GM18505 (cell line): ENCODE data around the gene TMA7B.

Source experiments
- ATAC-seq: cut with Tn5 transposase; IDR thresholded peaks from one replicate; pipeline ENCODE4 v1.9.1; 2021; ENCODE audit not compliant: unreplicated experiment
- POLR2A ChIP-seq: IDR thresholded peaks from 4 replicates; pipeline ENCODE4 v1.6.1; 2011; ENCODE audit warnings: borderline replicate concordance; ENCODE audit not compliant: insufficient read depth, insufficient read length; ENCODE audit errors: extremely low read depth

Gene TMA7B

DNA sequence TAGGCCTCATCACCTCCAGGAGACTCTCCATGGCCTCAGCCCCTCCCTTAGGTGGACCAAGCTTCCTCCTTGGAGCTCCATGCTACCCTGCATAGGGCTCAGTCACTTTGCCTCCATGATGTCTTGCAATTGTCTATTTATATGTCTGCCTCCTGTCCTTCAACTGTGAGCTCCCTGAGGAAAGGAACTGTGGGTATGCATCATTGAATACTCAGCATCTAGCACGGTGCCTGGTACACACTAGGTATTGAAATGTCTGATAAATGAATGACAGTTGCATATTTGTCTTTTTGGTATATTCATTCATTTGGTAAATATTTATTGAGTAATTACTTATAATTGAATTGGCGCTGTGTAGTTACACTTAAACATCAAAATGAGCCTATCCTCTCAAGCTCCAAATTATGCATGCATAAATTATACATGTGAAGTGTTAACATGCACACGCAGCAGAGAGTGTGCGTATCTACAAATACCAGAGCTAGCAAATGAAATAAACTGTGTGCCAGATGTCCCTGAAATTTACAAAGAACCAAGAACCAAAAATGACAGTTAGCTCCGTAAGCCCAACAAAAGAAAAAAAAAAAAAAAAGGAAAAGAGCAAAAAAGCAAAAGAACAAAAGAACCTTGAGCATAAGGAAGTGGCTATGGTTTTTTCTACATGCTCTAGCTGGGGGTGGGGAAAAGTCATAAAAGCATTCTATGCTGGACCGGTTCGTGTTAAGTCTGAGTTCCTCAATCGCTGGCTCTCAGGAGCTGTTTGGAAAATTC, 34.1 kb upstream of the TMA7B start:
- ATAC-seq: no peak
- TF ChIP-seq POLR2A: no peak

DNA sequence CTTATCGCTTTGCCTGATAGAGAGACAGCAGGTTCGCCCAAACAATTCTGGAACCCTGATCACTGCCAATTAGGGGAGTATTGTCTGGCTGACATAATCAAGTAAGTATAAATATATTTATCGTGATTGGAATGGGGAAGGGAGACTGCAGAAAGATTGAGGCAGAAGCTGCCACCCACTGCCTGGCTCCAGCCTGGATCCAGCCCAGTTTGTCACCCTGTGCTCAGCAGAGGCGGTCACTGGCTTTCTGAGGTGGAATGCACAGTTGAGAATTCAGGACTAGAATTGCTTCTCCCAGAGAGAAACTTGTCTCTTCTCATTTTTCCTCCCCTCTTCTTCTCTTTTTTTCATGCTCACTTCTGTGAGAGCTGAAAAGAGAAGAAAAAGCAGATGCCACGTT, 33.4 kb upstream of the TMA7B start:
- no peak for TF ChIP-seq POLR2A
- ATAC-seq: no peak

DNA sequence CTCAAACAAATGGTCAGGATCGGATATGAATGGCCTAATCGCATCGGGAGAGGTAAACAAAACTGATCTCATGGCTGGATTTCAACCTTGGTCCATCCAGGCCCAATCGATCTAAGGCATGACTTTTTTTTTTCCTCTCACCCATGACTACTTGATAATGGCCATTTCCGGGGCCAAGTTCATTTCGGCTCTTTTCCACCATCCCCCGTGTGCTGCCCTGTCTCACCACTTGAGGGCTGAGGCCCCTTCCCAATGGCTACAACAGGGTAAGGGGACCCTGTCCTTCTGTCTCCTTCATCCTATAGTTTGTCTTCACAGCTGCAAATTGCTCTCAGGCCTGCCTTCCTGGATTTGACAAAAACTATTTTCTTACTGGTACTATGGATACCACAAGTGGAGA, 32.7 kb upstream of the TMA7B start:
- no peak for TF ChIP-seq POLR2A
- ATAC-seq: no peak

DNA sequence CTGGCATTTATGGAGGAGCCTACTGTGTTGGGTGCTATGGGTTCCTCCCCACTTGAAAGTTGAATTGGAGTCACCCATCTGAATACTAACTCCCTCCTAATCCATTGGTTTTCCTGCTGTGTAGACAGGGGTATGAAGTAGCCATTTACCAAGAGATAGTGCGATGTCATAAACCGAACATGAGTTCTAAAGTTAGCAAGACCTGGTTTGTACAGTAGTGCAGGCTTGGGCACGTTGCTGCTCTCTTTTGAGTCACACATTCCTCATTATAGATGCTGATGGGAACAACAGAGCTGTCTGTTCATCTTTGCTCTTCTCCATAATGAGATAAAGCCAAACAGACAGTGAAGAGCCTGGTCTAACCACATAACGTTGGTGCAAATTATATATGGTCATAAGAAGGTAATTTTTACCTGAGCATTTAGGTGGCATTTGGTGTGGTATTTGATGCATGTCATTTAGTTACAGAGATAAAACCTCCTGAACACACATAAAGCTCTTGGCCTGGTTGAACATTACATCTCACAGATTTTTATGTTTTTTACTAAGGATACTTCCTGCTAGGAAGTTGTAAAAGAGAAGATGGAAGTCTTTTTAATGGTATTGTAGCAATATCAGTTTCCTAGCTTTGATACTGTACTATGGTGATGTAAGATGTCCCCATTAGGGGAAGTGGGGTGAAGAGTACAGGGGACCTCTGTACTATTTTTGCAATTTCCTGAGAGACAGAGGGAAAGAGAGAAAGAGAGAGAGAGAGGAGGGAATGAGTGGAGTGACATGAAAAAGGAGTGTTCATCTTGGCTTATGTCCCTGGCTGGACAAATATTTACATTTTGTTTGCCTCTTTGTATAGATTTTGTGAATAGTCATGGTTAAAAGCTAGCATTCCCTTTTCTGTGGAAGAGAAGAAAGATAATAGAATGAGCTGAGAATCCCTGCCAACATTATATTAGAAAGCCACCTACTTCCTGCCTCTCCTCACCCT, 31.4 kb upstream of the TMA7B start:
- TF ChIP-seq POLR2A: no peak
- ATAC-seq: no peak

DNA sequence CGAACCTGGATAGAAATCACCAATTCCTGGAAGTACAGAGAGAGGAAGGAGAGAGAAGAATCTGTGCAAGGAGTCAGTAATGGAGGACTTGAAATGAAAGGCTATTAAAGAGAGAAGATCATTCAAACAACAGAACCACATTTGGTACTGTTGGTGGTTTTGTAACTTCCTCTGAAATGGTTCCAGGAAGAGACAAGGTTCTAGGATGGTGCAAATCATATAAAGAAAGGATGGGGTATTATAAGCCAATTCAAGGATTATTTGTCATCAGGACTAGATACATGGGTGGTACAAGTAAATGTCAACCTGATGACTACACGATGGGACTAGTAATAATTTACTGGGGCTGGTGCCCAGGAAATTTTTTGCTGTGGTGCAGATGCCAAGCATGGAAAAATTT, 28.9 kb upstream of the TMA7B start:
- TF ChIP-seq POLR2A: no peak
- no peak for ATAC-seq

DNA sequence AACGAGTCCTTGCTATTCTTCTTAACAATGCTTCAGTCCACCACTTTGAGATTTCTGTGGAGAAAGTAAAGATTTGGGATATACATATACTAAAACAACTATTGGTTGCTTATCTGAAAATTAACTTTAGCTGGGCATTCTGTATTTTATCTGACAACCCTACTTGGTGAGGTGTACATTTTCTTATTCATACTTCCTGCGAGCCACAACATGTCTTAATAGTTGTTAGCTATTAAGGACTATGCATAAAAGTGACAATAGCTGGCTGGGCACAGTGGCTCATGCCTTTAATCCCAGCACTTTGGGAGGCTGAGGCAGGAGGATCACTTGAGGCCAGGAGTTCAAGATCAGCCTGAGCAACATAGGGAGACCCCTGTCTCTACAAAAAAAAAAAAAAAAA, 28.0 kb upstream of the TMA7B start:
- no peak for ATAC-seq
- no peak for TF ChIP-seq POLR2A

DNA sequence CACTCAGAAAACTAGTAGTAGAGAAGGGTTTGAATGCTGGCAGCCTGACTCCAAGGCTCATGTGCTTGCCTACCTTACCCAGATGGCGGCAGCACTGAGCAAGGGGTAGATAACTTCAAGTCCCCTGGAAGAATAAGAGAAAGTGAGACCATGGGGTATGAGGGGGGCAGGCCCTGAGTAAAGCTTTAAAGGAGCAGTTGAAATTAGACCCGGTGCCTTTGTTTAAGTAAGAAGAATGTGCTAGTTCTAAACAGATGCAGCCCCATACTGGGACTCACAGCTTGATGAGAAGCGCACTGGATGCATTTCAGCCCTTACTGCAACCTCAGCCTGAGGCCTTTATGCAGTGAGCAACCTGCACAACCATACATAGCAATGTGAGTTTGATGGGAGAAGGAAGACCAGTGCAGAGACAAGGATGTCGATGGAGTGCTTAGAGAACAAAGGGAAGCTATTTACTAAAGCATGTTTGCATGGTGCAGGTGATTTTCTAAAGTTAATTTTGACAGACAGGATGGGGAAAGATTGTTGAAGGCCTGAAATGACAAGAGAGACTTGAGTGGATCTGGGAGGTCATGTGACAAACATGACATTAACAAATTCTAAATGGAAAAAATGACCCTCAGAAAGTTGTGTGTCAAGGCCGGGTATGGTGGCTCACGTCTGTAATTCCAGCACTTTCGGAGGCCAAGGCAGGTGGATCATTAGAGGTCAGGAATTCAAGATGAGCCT, 27.1 kb upstream of the TMA7B start:
- no peak for TF ChIP-seq POLR2A
- no peak for ATAC-seq

DNA sequence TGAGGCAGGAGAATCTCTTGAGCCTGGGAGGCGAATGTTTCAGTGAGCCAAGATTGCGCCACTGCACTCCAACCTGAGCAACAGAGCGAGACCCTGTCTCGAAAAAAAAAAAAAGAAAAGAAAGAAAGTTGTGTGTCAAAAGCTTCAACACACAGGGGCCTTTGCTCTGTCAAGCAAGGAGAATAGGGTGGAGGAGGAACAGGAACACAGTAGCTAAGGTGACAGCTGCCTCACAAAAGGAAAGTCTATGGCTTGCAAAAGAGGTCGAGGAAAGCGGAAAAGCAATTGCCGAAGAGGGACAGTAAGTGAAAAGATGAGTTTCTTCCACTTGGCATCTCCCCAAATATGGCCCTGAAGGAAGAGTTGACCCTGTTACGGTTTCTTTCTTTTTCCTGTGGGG, 26.5 kb upstream of the TMA7B start:
- TF ChIP-seq POLR2A: no peak
- no peak for ATAC-seq

DNA sequence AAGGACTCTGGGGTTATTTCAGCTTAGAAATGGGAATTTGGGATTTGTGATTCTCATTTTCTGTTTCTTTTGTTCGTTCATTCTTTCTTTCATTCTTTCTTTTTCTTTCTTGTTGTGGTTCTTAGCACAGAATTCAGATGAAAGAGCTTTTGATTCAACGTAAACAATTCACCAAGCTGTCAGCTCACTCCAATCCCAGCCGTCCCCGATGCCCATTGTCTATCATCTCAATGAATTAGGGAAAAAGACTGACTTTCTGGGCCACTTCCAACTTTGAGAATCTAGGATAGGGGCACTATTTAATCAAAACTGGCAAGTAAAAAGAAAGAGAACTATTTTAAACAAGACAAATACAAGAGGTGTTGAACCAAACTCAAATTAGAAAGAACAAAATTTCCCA, 25.1 kb upstream of the TMA7B start:
- no peak for TF ChIP-seq POLR2A
- no peak for ATAC-seq

DNA sequence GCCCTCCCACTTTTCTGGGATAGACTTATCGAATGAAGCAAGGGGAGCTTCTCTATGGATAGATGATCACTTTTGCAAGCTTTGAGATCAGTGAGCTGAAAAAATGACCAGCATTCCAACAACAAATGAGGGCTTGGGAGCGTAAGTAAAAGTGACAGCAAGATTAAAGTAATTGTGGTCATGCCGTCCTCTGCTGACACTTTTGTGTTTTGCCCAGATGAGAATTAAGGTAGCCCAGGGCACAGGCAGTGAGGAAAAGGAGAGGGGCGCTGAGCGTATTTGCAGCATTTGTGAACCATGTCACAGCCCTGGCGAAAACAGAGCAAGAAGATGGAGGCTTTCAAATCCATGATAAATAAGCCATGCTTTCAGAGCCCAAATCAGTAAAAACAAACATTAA, 24.6 kb upstream of the TMA7B start:
- no peak for ATAC-seq

DNA sequence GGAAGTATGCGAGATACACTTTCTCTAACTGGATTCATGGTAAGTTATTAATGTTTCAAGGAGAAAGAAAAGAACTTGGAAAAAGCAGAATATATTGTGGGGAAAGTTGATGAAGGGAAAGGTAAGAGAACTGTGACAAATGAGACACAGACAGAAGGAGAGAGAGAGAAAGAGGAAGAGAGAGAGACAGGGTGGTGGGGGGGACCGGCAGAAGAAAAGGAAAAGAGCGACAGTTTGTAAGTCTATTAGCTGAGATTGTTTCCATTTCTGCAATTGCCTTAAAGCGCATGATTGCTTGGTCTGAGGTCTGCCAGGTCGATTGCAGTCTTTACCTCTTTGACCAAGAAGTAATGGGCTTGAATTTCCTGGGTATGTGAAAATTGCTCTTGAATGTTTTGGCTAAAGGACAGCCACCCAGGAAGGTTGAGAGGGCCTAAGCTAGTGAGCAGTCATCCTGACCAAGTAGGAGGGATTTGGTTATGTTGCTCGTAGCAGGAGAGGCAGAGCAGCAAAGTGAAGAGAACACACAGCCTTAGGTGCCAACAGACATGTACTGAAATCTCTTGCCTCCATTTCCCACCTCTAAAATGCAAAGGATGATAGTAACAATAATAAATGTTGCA, 23.6 kb upstream of the TMA7B start:
- no peak for ATAC-seq

More for the DNA sequence above, 24.6 kb upstream of the TMA7B start:
- no peak for TF ChIP-seq POLR2A

DNA sequence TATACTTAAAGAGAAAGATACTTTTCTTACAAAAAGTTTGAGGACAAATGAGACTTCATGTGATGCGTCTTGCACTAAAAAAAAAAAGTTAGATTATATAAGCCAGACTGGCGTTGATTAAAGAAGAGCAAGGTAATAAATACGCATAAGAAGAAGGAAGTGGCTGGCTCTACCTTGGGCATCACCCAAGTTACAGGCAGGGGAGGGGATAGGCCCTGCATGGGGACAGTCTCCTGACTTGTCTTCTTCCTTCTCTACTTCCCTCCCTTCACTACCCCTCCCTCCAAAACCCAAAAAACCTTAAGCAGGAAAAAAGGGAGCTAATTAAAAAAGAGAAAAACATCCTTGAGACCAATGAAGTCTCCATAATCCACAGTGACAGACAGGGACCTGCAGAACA, 22.3 kb upstream of the TMA7B start:
- no peak for ATAC-seq

More for the DNA sequence above, 23.6 kb upstream of the TMA7B start:
- no peak for TF ChIP-seq POLR2A

More for the DNA sequence above, 22.3 kb upstream of the TMA7B start:
- no peak for TF ChIP-seq POLR2A
